ENCODE data around the gene IGF2.
A peak's percentile ranks its signal among the peaks of the same experiment; 100 is the strongest.

The IGF2 gene

GRCh38 chr11:2102132-2102882 is 36.9 kb downstream of the IGF2 start:
- DNase-seq = no peak

GRCh38 chr11:2101171-2101675 is 38.0 kb downstream of the IGF2 start:
- DNase-seq = no peak

DNA sequence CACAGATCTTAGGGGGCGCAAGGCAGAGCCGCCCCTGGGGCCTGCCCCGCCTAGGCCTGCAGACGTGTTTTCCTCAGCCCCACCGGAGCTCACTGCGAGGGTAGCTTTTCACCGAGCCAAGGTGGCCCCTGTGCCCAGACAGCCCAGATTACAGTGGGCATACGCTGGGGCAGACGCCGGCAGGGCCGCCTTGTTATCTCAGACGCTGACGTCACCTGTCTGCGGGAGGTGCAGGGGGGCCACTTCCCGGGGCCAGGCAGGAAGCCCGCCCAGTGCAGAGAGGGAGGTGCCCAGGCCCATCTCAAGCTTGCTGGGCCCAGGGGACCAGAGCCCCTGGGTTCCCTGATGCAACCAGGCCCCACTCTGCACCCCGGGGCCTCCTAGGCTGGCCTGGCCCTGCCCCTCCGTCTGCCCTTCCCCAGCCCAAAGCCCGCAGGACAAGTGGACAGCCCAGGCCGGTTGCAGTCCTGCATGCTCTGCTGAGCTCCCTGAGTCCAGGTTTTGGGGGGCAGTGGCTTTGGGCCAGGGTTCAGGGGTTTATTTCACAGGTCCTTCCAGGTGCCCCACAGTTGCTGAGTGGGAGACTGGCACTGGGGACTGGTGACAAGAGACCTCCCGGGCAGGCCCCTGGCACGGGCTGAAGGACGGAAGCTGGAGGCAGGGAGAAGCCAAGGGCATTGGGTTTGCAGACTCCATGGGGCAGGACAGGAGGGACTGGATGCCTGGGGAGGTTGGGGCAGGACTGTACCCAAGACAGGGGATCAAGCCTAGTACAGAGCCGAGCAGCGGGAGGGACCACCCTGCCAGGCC is 38.6 kb downstream of the IGF2 start:
- peak; percentile 15 for DNase-seq

DNA sequence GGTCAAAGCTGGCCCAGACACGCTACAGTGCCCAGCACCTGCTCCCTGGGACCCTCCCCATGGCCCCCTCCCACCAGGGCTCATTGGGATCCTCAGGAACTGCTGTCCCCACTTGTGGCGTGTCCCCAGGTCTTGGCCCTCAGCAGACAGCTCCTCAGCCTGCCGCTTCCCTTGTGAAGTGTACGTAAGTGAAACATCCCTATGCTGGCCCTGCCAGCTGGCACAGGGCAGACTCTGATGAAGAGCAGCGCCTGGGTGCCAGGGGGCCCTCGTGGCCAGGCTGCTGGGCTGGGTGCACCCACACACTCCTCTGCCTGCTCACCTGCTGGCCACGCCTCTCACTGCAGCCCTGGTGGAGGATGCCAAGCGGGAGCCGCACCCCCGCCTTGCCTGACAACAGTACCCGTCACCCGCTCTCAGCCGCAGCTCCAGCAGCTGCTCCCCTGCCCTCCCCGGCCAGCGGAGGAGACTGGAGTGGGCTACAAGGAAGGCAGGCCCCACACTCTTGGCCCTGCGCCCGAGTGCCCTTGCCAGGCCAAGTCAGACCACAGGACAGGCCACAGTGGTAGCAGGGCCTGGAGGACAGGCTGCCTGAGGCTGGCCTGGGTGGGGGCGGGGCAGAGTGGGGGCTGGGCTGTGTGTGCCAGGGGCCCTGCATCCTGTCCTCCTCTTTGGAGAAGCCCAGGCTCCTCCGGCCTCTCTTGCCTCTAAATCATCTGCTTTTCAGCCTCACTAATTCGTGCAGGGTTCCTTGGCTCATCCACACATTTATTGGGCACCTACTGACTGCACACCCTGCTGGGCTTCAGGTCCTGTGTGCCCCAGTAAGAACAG is 39.5 kb downstream of the IGF2 start:
- no peak for DNase-seq

- DNase-seq = no peak
Measured at GRCh38 chr11:2098691-2099515, 40.3 kb downstream of the IGF2 start.

GRCh38 chr11:2097998-2098690 is 41.0 kb downstream of the IGF2 start:
- no peak for DNase-seq

DNA sequence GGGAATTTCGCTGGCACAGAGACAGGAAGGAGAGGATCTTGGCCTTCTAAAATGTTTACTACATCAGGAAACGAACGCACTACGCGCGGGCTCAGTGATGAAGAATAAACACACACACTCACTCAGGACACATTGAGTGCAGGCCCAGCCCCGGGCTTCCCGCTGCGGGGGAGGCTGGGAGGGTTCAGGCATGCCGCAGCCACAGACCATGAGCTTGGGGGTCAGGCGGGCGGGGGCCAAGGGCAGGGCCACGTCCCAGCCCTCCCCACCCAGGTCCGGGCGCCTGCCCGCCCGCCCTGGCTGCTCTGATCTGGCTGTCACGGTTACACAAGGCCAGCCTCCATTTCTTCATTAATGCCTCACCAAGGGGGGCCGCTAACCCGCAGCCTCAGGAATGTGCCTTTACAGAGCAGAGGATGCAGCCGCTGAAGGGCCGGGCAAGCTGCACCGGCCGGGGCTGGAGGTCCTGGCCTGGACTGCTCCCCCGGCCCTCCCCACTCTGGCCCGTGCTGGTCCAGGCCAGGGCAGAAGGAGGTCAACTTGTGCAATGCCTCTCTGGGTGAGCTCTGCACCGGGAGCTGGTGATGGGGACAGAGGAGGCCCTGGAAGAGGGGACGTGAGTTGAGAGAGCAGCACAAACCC is 41.7 kb downstream of the IGF2 start:
- peak; percentile 88 for DNase-seq

DNA sequence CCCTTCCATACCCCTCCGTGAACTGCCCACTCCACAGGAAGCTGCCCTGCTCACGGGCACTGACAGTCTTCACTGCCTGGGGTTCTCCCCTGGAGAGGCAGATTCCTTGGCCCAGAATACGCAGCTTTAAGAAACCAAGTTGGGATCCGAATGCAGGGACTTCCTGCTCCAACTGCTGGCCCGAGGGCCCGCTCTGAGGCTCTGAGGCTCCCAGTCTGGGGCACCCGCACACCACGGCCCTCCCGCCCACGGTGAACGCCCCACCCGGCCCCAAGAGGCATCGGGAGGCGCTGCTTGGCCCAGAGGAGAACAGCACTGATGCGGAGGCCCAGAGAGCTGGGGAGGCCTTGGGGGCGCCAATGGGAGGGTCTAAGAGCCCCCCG is 42.3 kb downstream of the IGF2 start:
- DNase-seq = peak; percentile 24

DNA sequence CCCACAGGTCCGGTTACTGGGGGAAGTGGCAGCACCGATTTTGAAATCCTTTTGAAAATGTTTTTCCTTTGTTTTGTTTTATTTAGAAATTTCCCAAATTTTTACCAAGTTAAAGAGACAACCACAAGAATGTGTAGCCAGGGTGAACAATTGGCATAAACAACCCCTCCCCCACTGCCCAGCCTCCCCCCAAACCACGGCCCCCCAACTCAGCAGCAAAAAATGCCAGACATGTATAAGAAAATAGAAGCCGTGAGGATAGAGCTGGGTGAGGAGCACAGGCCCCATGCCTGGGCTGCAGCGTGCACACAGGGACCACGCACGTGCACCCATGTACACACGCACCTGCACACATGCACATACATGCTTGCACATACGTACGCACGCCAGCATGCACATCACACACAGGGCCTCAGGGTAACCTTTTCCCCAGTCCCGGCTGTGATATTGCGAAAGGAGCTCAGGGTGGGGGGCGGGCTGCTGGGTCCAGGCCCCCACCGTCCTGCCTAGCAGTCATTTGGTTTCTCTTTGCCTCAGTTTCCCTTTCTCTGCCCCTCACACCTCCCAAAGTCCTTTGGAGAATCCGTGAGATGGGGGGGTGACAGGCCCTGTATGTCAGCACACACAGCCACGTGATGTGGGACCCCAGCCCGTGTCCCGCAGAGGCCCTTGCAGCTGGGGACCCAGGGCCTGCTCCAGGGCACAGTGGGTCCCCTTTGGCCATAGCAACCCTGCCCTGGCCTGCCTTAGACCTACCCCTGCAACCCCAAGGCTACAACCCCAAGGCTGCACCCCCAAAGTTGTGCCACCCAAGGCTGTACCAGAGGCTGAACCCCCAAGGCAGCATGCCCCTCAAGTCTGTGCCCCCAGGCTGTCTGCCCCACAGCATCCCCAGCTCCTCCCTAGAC is 42.9 kb downstream of the IGF2 start:
- DNase-seq = peak; percentile 90

DNA sequence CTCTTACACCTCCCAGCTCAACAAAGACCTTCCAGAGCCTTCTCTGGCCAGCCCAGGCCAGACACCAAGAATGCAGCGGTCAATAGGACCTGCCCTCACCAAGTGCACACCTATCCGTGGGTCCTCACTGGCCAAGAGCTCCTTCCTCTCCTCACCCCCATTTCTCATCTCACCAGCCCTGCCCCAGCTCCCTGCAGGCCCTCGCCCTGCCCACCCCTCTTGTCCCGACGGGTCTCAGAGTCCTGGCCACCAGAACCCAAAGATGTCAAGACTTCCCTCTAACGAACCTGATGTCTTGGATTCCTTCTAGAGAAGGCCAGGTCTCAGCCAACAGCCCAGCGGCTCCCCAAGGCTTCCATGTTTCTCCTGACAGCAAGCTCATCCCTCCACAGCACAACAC is 43.6 kb downstream of the IGF2 start:
- no peak for DNase-seq

- DNase-seq = no peak
Measured at GRCh38 chr11:2095198-2095520, 44.0 kb downstream of the IGF2 start.

GRCh38 chr11:2094354-2095197 is 44.6 kb downstream of the IGF2 start:
- DNase-seq = no peak

- DNase-seq = no peak
Measured at GRCh38 chr11:2093575-2094353, 45.4 kb downstream of the IGF2 start.

DNA sequence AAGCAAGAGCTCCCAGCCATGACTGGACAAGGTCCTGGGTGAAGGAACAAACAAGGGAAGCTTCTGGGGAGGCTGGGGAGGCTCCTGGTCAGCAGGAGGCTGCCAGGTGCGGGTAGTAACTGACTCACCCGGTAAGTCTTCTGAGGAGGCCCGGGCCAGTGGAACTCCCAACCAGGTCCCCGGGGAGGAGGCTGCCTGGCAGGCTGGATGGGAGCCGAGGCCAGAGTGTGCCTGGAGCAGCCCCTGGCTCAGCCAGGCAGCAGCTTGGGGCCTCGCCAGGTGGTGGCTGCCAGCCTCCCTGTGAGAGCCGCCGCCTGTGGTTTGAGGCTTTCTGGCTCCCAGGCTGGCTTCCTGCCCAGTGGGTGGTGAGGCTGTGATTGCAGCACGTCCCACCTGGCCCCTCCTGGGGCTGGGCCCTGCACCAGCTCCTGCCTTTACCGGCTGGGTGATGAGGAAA is 46.2 kb downstream of the IGF2 start:
- DNase-seq = peak; percentile 37

GRCh38 chr11:2092464-2092910 is 46.7 kb downstream of the IGF2 start:
- no peak for DNase-seq

- no peak for DNase-seq
Measured at GRCh38 chr11:2091786-2092463, 47.3 kb downstream of the IGF2 start.

GRCh38 chr11:2091112-2091746 is 48.0 kb downstream of the IGF2 start:
- no peak for DNase-seq
